GM19397 (cell line): Measurements from ENCODE around the gene NCOA3.

Experiments
- ATAC-seq: cut with Tn5 transposase; IDR thresholded peaks from one replicate; pipeline ENCODE4 v1.9.1; 2021; ENCODE audit warnings: mild to moderate bottlenecking, moderate library complexity; ENCODE audit not compliant: unreplicated experiment

NCOA3 gene

DNA sequence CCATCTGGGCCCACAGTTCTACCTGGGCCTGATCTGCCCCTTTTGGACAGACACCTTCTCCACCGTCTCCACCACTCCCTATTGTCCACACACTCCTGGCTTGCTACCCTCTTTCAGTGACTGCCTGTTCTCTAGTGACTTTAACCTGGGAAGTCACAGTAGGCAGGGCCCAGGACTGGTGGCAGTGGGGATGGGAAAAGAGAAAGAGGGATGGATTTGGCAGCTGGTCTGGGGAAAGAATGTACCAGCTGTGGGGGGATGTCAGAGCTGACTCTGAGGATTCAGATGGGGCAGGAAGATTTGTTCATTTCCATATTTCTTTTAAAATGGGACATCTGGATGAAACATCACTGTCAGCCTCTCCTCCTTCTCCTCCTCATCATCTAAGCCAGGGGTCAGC lies 198.1 kb downstream of the NCOA3 start:
- no peak for ATAC-seq

DNA sequence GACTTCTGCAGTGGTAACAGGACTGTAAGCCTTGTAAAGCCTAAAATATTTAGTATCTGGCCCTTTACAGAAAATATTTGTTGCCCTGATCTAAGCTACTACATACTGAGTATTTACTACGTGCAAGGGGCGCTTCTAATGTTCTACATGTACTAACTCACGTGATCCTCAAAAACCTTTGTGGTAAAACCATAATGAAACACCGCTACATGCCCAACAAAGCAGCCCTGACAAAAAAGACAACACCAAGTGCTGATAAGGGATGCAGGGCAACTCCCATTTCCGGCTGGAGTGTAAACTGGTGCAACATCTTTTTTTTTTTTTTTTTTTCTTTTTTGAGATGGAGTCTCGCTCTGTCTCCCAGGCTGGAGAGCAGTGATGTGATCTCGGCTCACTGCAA lies 198.6 kb downstream of the NCOA3 start:
- no peak for ATAC-seq

- no peak for ATAC-seq
Measured at GRCh38 chr20:47701612-47702011, 199.9 kb downstream of the NCOA3 start.

GRCh38 chr20:47703748-47704147 lies 202.1 kb downstream of the NCOA3 start:
- no peak for ATAC-seq

- ATAC-seq, result no peak
Measured at GRCh38 chr20:47704746-47705496, 203.2 kb downstream of the NCOA3 start.

DNA sequence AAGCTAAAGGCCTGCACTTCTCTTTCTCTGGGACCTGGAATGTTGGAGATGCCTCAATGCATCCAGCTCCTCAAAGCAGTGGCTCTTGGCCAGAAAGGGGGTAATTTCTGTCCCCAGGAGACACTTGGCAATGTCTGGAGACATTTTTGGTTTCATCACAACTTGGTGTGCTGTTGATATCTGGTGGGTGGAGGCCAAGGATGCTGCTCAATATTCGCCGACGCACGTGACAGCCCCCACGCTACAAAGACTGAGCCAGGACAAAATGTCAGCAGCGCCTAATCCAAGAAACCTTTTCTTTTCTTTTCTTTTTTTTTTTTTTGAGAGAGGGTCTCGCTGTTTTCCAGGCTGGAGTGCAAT lies 203.8 kb downstream of the NCOA3 start:
- ATAC-seq, result no peak

- ATAC-seq, result no peak
Measured at GRCh38 chr20:47706345-47706744, 204.7 kb downstream of the NCOA3 start.
